Upper lobe of left lung (tissue), 6 donors: ENCODE measurements around the gene BRI3BP. TPM values are rescaled to one million over a fixed set of nuclear protein-coding genes. Genes with fewer than 3 reads are reported as not detected.

Source experiments
- ATAC-seq, 2 donors: fragments of 200-7000 bp; cut with Tn5 transposase; one replicate each; pipeline ENCODE4 v1.9.1; 2022; ENCODE audit warnings: mild to moderate bottlenecking in 2 of 2, moderate library complexity in 2 of 2; ENCODE audit not compliant: low FRiP score in 2 of 2
- DNase-seq, 2 donors: peaks; one replicate each; pipeline ENCODE4 v3.0.0-alpha.2; 2019 to 2020
- H3K27ac ChIP-seq, 4 donors: fragments of 200-600 bp; sonication (generic); one replicate each; pipeline ENCODE4 v1.5.1; 2016 to 2019
- H3K27me3 ChIP-seq, 4 donors: fragments of 200-600 bp; sonication (generic); one replicate each; pipeline ENCODE4 v1.5.1; 2017 to 2019
- H3K36me3 ChIP-seq, 4 donors: fragments of 200-600 bp; sonication (generic); one replicate each; pipeline ENCODE4 v1.5.1; 2016 to 2019
- H3K4me1 ChIP-seq, 4 donors: fragments of 200-600 bp; sonication (generic); one replicate each; pipeline ENCODE4 v1.5.1; 2018 to 2019
- H3K4me3 ChIP-seq, 4 donors: fragments of 200-600 bp; sonication (generic); one replicate each; pipeline ENCODE4 v1.5.1; 2017 to 2019; ENCODE audit warnings: mild to moderate bottlenecking in 2 of 4, moderate library complexity in 1 of 4
- H3K9me3 ChIP-seq, 4 donors: fragments of 200-600 bp; sonication (generic); one replicate each; pipeline ENCODE4 v1.5.1; 2018 to 2019
- CTCF ChIP-seq, 6 experiments: fragments of 450-650 bp in 4 of 6; fragments of 200-600 bp in 2 of 6; sonication (generic) in 2 of 6; IDR thresholded peaks; one replicate each; pipeline ENCODE4 v1.5.1; 2016 to 2019; ENCODE audit warnings: antibody characterized with exemption in 6 of 6
- EP300 ChIP-seq, 4 donors: sonication (generic); formaldehyde crosslinking; IDR thresholded peaks; one replicate each; pipeline ENCODE4 v1.5.1; 2017; ENCODE audit warnings: antibody characterized with exemption in 4 of 4, control low read depth in 2 of 4
- POLR2A ChIP-seq, 4 donors: fragments of 450-650 bp; IDR thresholded peaks; one replicate each; pipeline ENCODE4 v1.5.1; 2016 to 2017; ENCODE audit warnings: antibody characterized with exemption in 4 of 4, mild to moderate bottlenecking in 2 of 4
- POLR2AphosphoS5 ChIP-seq, 2 donors: sonication (generic); formaldehyde crosslinking; IDR thresholded peaks; one replicate each; pipeline ENCODE4 v1.5.1; 2017; ENCODE audit warnings: antibody characterized with exemption in 2 of 2
- WGBS, 2 donors: methylation state at CpG; one replicate each; pipeline ENCODE4 v1.1.5; 2017 to 2018; 5-methylcytosine and 5-hydroxymethylcytosine counted together
- total RNA-seq, 6 donors: library from RNA; depleted of rRNA in 4 of 6; stranded (reverse); fragments of >200 nt in 4 of 6; gene quantifications; one replicate each; pipeline versions ENCODE4 v1.1.0 to v1.2.1, GENCODE V29; 2016 to 2021
- donor health status: DM: no; HTN: no; CAD: no; lungs with moderate emphysema.
- donor health status: DM: no; HTN: yes; CAD: no; lungs with severe emphysema.

The BRI3BP gene
- total RNA-seq, 6 donors from 2014 or later: 3.1 to 8.5 (median 6.7) TPM

GRCh38 chr12:124995200-124995961, 1.9 kb downstream of the BRI3BP start:
- H3K4me3 ChIP-seq: peak overlapping the region in 2 of 4 donors; percentile 78 to 84
- ATAC-seq (no peak), DNase-seq (no peak)
- 67 to 75% methylated on average over 14 of the region's 14 CpGs for WGBS, 2 donors
- TF ChIP-seq POLR2A (IDR thresholded peaks at IDR 0.05): no peak
- TF ChIP-seq CTCF (IDR thresholded peaks at IDR 0.05): no peak
- TF ChIP-seq POLR2AphosphoS5 (IDR thresholded peaks at IDR 0.05): no peak
- no peak for TF ChIP-seq EP300 (IDR thresholded peaks at IDR 0.05)
- H3K4me1 ChIP-seq: peaks cover 15 to 24% (median 21%) of the 10 kb centered on the region in 4 donors
- no peaks in the 10 kb centered on the region for H3K27me3 ChIP-seq
- no peaks in the 10 kb centered on the region for H3K36me3 ChIP-seq
- no peaks in the 10 kb centered on the region for H3K9me3 ChIP-seq
- no peak overlapping the region for H3K27ac ChIP-seq

- H3K4me1 ChIP-seq: peaks cover 8 to 16% (median 13%) of the 10 kb centered on the region in 4 donors
- DNase-seq (no peak), ATAC-seq (no peak)
- H3K4me3 ChIP-seq: no peak overlapping the region
- H3K27me3 ChIP-seq: no peaks in the 10 kb centered on the region
- H3K36me3 ChIP-seq: no peaks in the 10 kb centered on the region
- H3K9me3 ChIP-seq: no peaks in the 10 kb centered on the region
- no peak for TF ChIP-seq EP300 (IDR thresholded peaks at IDR 0.05)
- TF ChIP-seq POLR2AphosphoS5 (IDR thresholded peaks at IDR 0.05): no peak
- TF ChIP-seq POLR2A (IDR thresholded peaks at IDR 0.05): no peak
- TF ChIP-seq CTCF (IDR thresholded peaks at IDR 0.05): no peak
- 70 to 74% methylated on average over 4 of the region's 4 CpGs for WGBS, 2 donors
- H3K27ac ChIP-seq: no peak overlapping the region
Observed at GRCh38 chr12:124998705-124999104, 5.3 kb downstream of the BRI3BP start.

- Histone ChIP-seq H3K27ac (no peak overlapping the region), H3K4me3 (no peak overlapping the region), H3K36me3 (no peaks in the 10 kb centered on the region), H3K9me3 (no peaks in the 10 kb centered on the region), H3K4me1 (no peaks in the 10 kb centered on the region), H3K27me3 (no peaks in the 10 kb centered on the region)
- no peak for TF ChIP-seq CTCF (IDR thresholded peaks at IDR 0.05)
- no peak for TF ChIP-seq POLR2A (IDR thresholded peaks at IDR 0.05)
- no peak for TF ChIP-seq EP300 (IDR thresholded peaks at IDR 0.05)
- no peak for TF ChIP-seq POLR2AphosphoS5 (IDR thresholded peaks at IDR 0.05)
- ATAC-seq (no peak), DNase-seq (no peak)
- 96 to 100% methylated on average over 3 of the region's 3 CpGs for WGBS, 2 donors
Observed at GRCh38 chr12:125001636-125002035, 8.2 kb downstream of the BRI3BP start.

- 82% methylated on average over 9 of the region's 9 CpGs for WGBS, 2 donors
- no peaks in the 10 kb centered on the region for H3K9me3 ChIP-seq
- no peaks in the 10 kb centered on the region for H3K27me3 ChIP-seq
- no peak for ATAC-seq
- no peak overlapping the region for H3K27ac ChIP-seq
- no peak for TF ChIP-seq EP300 (IDR thresholded peaks at IDR 0.05)
- TF ChIP-seq CTCF (IDR thresholded peaks at IDR 0.05): no peak
- no peak for TF ChIP-seq POLR2A (IDR thresholded peaks at IDR 0.05)
- no peak for TF ChIP-seq POLR2AphosphoS5 (IDR thresholded peaks at IDR 0.05)
- H3K36me3 ChIP-seq: no peaks in the 10 kb centered on the region
- H3K4me3 ChIP-seq: no peak overlapping the region
- DNase-seq: no peak
- H3K4me1 ChIP-seq: no peaks in the 10 kb centered on the region
Observed at GRCh38 chr12:125003021-125003420, 9.6 kb downstream of the BRI3BP start.

- DNase-seq: no peak
Observed at GRCh38 chr12:125004621-125005020, 11.2 kb downstream of the BRI3BP start.

More at GRCh38 chr12:125004621-125005020, 11.2 kb downstream of the BRI3BP start:
- Histone ChIP-seq H3K27ac (no peak overlapping the region), H3K4me3 (no peak overlapping the region), H3K9me3 (no peaks in the 10 kb centered on the region), H3K27me3 (no peaks in the 10 kb centered on the region), H3K36me3 (no peaks in the 10 kb centered on the region), H3K4me1 (no peaks in the 10 kb centered on the region)
- 96% methylated on average over 5 to 6 of the region's 6 CpGs for WGBS, 2 donors
- no peak for ATAC-seq
- TF ChIP-seq POLR2A (IDR thresholded peaks at IDR 0.05) (no peak), POLR2AphosphoS5 (IDR thresholded peaks at IDR 0.05) (no peak), EP300 (IDR thresholded peaks at IDR 0.05) (no peak), CTCF (IDR thresholded peaks at IDR 0.05) (no peak)
